ENCODE measurements around the gene RFNG.

DNA sequence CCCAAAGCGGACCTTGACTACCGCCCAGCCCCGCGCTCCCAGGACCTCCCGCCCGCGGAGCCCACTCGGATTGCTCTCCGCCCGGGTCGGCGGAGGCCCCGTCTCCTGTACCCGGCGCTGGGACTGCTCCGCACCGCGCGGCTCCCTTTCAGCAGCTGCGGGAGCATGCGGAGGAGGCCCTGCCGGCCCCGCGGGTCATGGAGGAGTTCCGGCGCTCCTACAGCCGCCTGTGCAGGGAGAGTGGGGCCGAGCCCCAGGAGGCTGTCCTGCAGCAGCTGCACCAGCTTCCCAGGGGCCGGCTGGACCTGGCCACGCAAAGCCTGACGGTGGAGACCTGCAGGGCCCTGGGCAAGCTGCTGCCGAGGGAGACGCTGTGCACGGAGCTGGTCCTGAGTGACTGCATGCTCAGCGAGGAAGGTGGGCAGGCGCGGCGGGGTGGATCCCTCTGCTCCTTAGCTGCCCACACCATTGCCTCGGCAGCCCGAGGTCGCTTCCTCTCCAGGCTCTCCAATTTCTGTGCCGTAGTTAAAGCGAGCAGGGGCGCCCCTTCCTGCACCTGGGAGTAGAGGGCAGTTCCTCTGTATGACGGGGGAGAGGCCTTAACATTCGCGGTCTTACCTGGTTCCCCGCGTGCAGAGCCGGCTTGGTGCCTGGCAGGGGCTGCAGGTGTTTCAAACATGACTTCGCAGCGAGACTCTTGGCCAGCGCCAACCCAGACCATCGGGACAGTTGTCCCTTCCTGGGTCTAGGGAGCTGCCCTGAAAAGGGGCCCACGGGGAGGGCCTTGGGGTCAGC, 28.0 kb downstream of the RFNG start:
- no peak for TF ChIP-seq POLR2A (IDR thresholded peaks at IDR 0.05)
- no peak for TF ChIP-seq CTCF (IDR thresholded peaks at IDR 0.05)

Data from testis (tissue), 2 donors.